ENCODE results near the gene SLC25A1.

- TF ChIP-seq CTCF (conservative IDR thresholded peaks at IDR 0.05 in 1 of 2, IDR thresholded peaks at IDR 0.05 in 1 of 2; ENCODE audit: extremely low read depth in 1 of 2, insufficient read depth in 1 of 2, low read depth in 1 of 2, low read length in 2 of 2) (no peak), EZH2 (IDR thresholded peaks at IDR 0.05; ENCODE audit: borderline replicate concordance, low read length) (no peak)
Observed at GRCh38 chr22:19201869-19202798, 23.6 kb upstream of the SLC25A1 start.

Measured in mammary epithelial cell (primary cell).